TTC549 (cell line): ENCODE measurements around the gene CCR6.
"Not testable (repeated sequence)": the region's sequence is repeated elsewhere in the genome, so short reads cannot be mapped to it uniquely, and the experiment has no call there.

Source experiments
- FAIRE-seq: peaks from 2 replicates; lab custom pipeline; 2012; peaks lifted over from hg19 to GRCh38; lab: Jason Lieb, UNC

Gene CCR6

GRCh38 chr6:167143041-167143440, 20.1 kb downstream of the CCR6 start:
- FAIRE-seq: no peak

- FAIRE-seq: no peak
Measured at GRCh38 chr6:167145461-167145860, 22.6 kb downstream of the CCR6 start.

- no peak for FAIRE-seq
Measured at GRCh38 chr6:167146135-167146534, 23.2 kb downstream of the CCR6 start.

GRCh38 chr6:167146977-167147376, 24.1 kb downstream of the CCR6 start:
- FAIRE-seq: no peak

- no peak for FAIRE-seq
Measured at GRCh38 chr6:167148021-167148420, 25.1 kb downstream of the CCR6 start.

- FAIRE-seq: no peak
Measured at GRCh38 chr6:167148997-167149396, 26.1 kb downstream of the CCR6 start.

- no peak for FAIRE-seq
Measured at GRCh38 chr6:167150941-167151549, 28.1 kb downstream of the CCR6 start.

- FAIRE-seq: no peak
Measured at GRCh38 chr6:167151648-167152047, 28.8 kb downstream of the CCR6 start.

- no peak for FAIRE-seq
Measured at GRCh38 chr6:167152862-167153261, 30.0 kb downstream of the CCR6 start.

- no peak for FAIRE-seq
Measured at GRCh38 chr6:167153521-167153959, 30.6 kb downstream of the CCR6 start.

- no peak for FAIRE-seq
Measured at GRCh38 chr6:167154291-167154690, 31.4 kb downstream of the CCR6 start.

GRCh38 chr6:167154895-167155294, 32.0 kb downstream of the CCR6 start:
- FAIRE-seq: no peak

- no peak for FAIRE-seq
Measured at GRCh38 chr6:167157414-167157813, 34.5 kb downstream of the CCR6 start.

GRCh38 chr6:167157863-167158262, 35.0 kb downstream of the CCR6 start, which contains the start of gene GPR31:
TSS of gene GPR31 (minus strand) at chr6:167157980. CDS start at chr6:167157831, 149 bp downstream.
- FAIRE-seq: no peak

- no peak for FAIRE-seq
Measured at GRCh38 chr6:167161851-167162467, 39.1 kb downstream of the CCR6 start.

GRCh38 chr6:167162591-167162990, 39.7 kb downstream of the CCR6 start:
- no peak for FAIRE-seq

GRCh38 chr6:167163476-167164011, 40.6 kb downstream of the CCR6 start:
- no peak for FAIRE-seq

- no peak for FAIRE-seq
Measured at GRCh38 chr6:167164261-167164660, 41.4 kb downstream of the CCR6 start.

GRCh38 chr6:167165858-167166471, 43.1 kb downstream of the CCR6 start:
- FAIRE-seq: no peak

- FAIRE-seq: not testable (repeated sequence)
Measured at GRCh38 chr6:167167699-167168098, 44.8 kb downstream of the CCR6 start.

GRCh38 chr6:167168296-167168695, 45.4 kb downstream of the CCR6 start:
- FAIRE-seq: not testable (repeated sequence)

GRCh38 chr6:167169867-167170266, 47.0 kb downstream of the CCR6 start:
- not testable (repeated sequence) for FAIRE-seq

- not testable (repeated sequence) for FAIRE-seq
Measured at GRCh38 chr6:167171300-167171699, 48.4 kb downstream of the CCR6 start.
